Activated T-helper 2 cell treated with anti-CD3 and anti-CD28 coated beads, Interferon-gamma antibody, Interleukin-2, Interleukin-4, amounts not matched to agents 10 μg/mL and 5 μg/mL and 100 μg/mL, durations not matched to agents 14 hours and 24 hours and 36 hours (primary cell): ENCODE measurements around the gene FAM200C. TPM values are rescaled to one million over a fixed set of nuclear protein-coding genes. Genes with fewer than 3 reads are reported as not detected.

Experiments
- DNase-seq: peaks from one replicate; pipeline ENCODE4 v3.0.0; 2021; ENCODE audit warnings: low spot score
- H3K27ac Mint-ChIP-seq: one replicate; pipeline ENCODE4 v1.8.0; 2021; ENCODE audit warnings: mixed read lengths
- H3K27me3 Mint-ChIP-seq: one replicate; pipeline ENCODE4 v1.8.0; 2021; ENCODE audit warnings: low read depth, mixed read lengths
- H3K36me3 Mint-ChIP-seq: one replicate; pipeline ENCODE4 v1.8.0; 2021; ENCODE audit warnings: low read depth, mixed read lengths
- H3K4me1 Mint-ChIP-seq: one replicate; pipeline ENCODE4 v1.8.0; 2021; ENCODE audit warnings: low read depth, mixed read lengths
- H3K4me3 Mint-ChIP-seq: one replicate; pipeline ENCODE4 v1.8.0; 2021; ENCODE audit warnings: low read depth, mild to moderate bottlenecking, moderate library complexity, mixed read lengths
- H3K9me3 Mint-ChIP-seq: one replicate; pipeline ENCODE4 v1.8.0; 2021; ENCODE audit warnings: mixed read lengths
- intact Hi-C: fragments of 100-400 bp; cut with micrococcal nuclease; formaldehyde crosslinking; loops from one replicate; pipeline ENCODE4 v1.15.1; 2023
- total RNA-seq: library from RNA; stranded (reverse); gene quantifications from 2 replicates; pipeline ENCODE4 v1.2.3, GENCODE V29; 2022

The FAM200C gene
- total RNA-seq, 1 donor from 2014 or later: 1.3 TPM

GRCh38 chr5:160436017-160436416 lies 36.2 kb upstream of the FAM200C start:
- DNase-seq: no peak
- Mint-ChIP-seq H3K4me1 (peaks cover 40% of the 10 kb centered on the region), H3K4me3 (no peak overlapping the region), H3K36me3 (peaks cover 3% of the 10 kb centered on the region), H3K27ac (no peak overlapping the region), H3K27me3 (no peaks in the 10 kb centered on the region), H3K9me3 (no peaks in the 10 kb centered on the region)
- intact Hi-C loops: loop anchor here (5.0 to 10.0 kb wide), 3 partner anchors 221 to 1109 kb away; partner anchors contain the start of gene GABRB2

GRCh38 chr5:160435532-160435931 lies 35.7 kb upstream of the FAM200C start:
- Mint-ChIP-seq H3K4me3 (no peak overlapping the region), H3K9me3 (no peaks in the 10 kb centered on the region), H3K27ac (no peak overlapping the region), H3K27me3 (no peaks in the 10 kb centered on the region), H3K4me1 (peaks cover 35% of the 10 kb centered on the region), H3K36me3 (peaks cover 3% of the 10 kb centered on the region)
- intact Hi-C loops: loop anchor here (5.0 to 10.0 kb wide), 3 partner anchors 222 to 1109 kb away; partner anchors contain the start of gene GABRB2
- no peak for DNase-seq

GRCh38 chr5:160434022-160434531 lies 34.2 kb upstream of the FAM200C start:
- intact Hi-C loops: loop anchor here (10.0 kb wide), 2 partner anchors 411 to 1111 kb away; partner anchors contain the start of gene GABRB2
- peaks cover 26% of the 10 kb centered on the region for H3K4me1 Mint-ChIP-seq
- H3K9me3 Mint-ChIP-seq: no peaks in the 10 kb centered on the region
- peaks cover 15% of the 10 kb centered on the region for H3K36me3 Mint-ChIP-seq
- no peaks in the 10 kb centered on the region for H3K27me3 Mint-ChIP-seq
- no peak for DNase-seq
- no peak overlapping the region for H3K4me3 Mint-ChIP-seq
- no peak overlapping the region for H3K27ac Mint-ChIP-seq

- Mint-ChIP-seq H3K27ac (no peak overlapping the region), H3K27me3 (no peaks in the 10 kb centered on the region), H3K9me3 (no peaks in the 10 kb centered on the region), H3K4me1 (peaks cover 19% of the 10 kb centered on the region), H3K4me3 (no peak overlapping the region), H3K36me3 (peaks cover 28% of the 10 kb centered on the region)
- intact Hi-C loops: loop anchor here (10.0 kb wide), 2 partner anchors 412 to 1112 kb away; partner anchors contain the start of gene GABRB2
- no peak for DNase-seq
Measured at GRCh38 chr5:160432787-160433186, 32.9 kb upstream of the FAM200C start.

GRCh38 chr5:160432196-160432595 lies 32.3 kb upstream of the FAM200C start:
- H3K36me3 Mint-ChIP-seq: peaks cover 34% of the 10 kb centered on the region
- intact Hi-C loops: loop anchor here (10.0 kb wide), 2 partner anchors 413 to 1113 kb away; partner anchors contain the start of gene GABRB2
- no peaks in the 10 kb centered on the region for H3K27me3 Mint-ChIP-seq
- DNase-seq: no peak
- no peaks in the 10 kb centered on the region for H3K9me3 Mint-ChIP-seq
- H3K27ac Mint-ChIP-seq: no peak overlapping the region
- no peak overlapping the region for H3K4me3 Mint-ChIP-seq
- peaks cover 22% of the 10 kb centered on the region for H3K4me1 Mint-ChIP-seq

GRCh38 chr5:160427607-160428006 lies 27.8 kb upstream of the FAM200C start:
- Mint-ChIP-seq H3K27ac (no peak overlapping the region), H3K36me3 (peaks cover 67% of the 10 kb centered on the region)

GRCh38 chr5:160423099-160423498 lies 23.2 kb upstream of the FAM200C start:
- intact Hi-C loops: no loop called here
- H3K4me3 Mint-ChIP-seq: peak overlapping the region; percentile 96
- H3K36me3 Mint-ChIP-seq: peaks cover 52% of the 10 kb centered on the region
- no peaks in the 10 kb centered on the region for H3K9me3 Mint-ChIP-seq
- peak overlapping the region; percentile 34 for H3K27ac Mint-ChIP-seq
- no peak for DNase-seq
- peaks cover 63% of the 10 kb centered on the region for H3K4me1 Mint-ChIP-seq
- H3K27me3 Mint-ChIP-seq: no peaks in the 10 kb centered on the region

More at GRCh38 chr5:160427607-160428006, 27.8 kb upstream of the FAM200C start:
- no peaks in the 10 kb centered on the region for H3K27me3 Mint-ChIP-seq
- intact Hi-C loops: no loop called here
- no peak overlapping the region for H3K4me3 Mint-ChIP-seq
- peaks cover 34% of the 10 kb centered on the region for H3K4me1 Mint-ChIP-seq
- no peaks in the 10 kb centered on the region for H3K9me3 Mint-ChIP-seq
- no peak for DNase-seq

- Mint-ChIP-seq H3K36me3 (peaks cover 47% of the 10 kb centered on the region), H3K27me3 (no peaks in the 10 kb centered on the region), H3K9me3 (no peaks in the 10 kb centered on the region), H3K4me3 (peak within 1 kb of the TSS; percentile 96), H3K4me1 (peaks cover 66% of the 10 kb centered on the region), H3K27ac (peak within 1 kb of the TSS; percentile 97)
- intact Hi-C loops: no loop called here
- DNase-seq: peak; percentile 91
Measured at GRCh38 chr5:160421625-160422258, 21.9 kb upstream of the FAM200C start, which contains the start of gene PTTG1. Gene PTTG1, plus strand, starts transcription at chr5:160421855. Its CDS starts 458 bp downstream, at chr5:160422313.

GRCh38 chr5:160420331-160420610 lies 20.4 kb upstream of the FAM200C start:
- H3K4me3 Mint-ChIP-seq: peak overlapping the region; percentile 96
- H3K36me3 Mint-ChIP-seq: peaks cover 50% of the 10 kb centered on the region
- no peak for DNase-seq
- intact Hi-C loops: no loop called here
- peaks cover 70% of the 10 kb centered on the region for H3K4me1 Mint-ChIP-seq
- H3K27ac Mint-ChIP-seq: peak overlapping the region; percentile 93
- no peaks in the 10 kb centered on the region for H3K9me3 Mint-ChIP-seq
- no peaks in the 10 kb centered on the region for H3K27me3 Mint-ChIP-seq

- Mint-ChIP-seq H3K9me3 (no peaks in the 10 kb centered on the region), H3K4me3 (peak overlapping the region; percentile 96), H3K36me3 (peaks cover 50% of the 10 kb centered on the region), H3K4me1 (peaks cover 65% of the 10 kb centered on the region), H3K27ac (peak overlapping the region; percentile 93), H3K27me3 (no peaks in the 10 kb centered on the region)
- no peak for DNase-seq
- intact Hi-C loops: loop anchor here (1.0 kb wide), 4 partner anchors 20 to 300 kb away; partner anchors contain the start of gene PWWP2A
Measured at GRCh38 chr5:160419458-160420330, 19.8 kb upstream of the FAM200C start.

GRCh38 chr5:160418561-160419457 lies 19.0 kb upstream of the FAM200C start, which contains the start of gene SLU7:
Gene SLU7, minus strand, starts transcription at chr5:160419081. Its CDS starts 3,787 bp downstream, at chr5:160415294.
- intact Hi-C loops: loop anchor here (1.0 kb wide), 4 partner anchors 20 to 300 kb away; partner anchors contain the start of gene PWWP2A
- Mint-ChIP-seq H3K36me3 (peaks cover 43% of the 10 kb centered on the region), H3K27me3 (no peaks in the 10 kb centered on the region), H3K9me3 (no peaks in the 10 kb centered on the region), H3K4me3 (peak within 1 kb of the TSS; percentile 96), H3K27ac (peak within 1 kb of the TSS; percentile 93), H3K4me1 (peaks cover 56% of the 10 kb centered on the region)
- DNase-seq: peak; percentile 91

GRCh38 chr5:160398806-160399205 lies 1.0 kb downstream of the FAM200C start:
- H3K4me3 Mint-ChIP-seq: peak overlapping the region; percentile 90
- H3K36me3 Mint-ChIP-seq: peaks cover 14% of the 10 kb centered on the region
- intact Hi-C loops: loop anchor here (1.0 kb wide), 2 partner anchors 20 to 280 kb away; partner anchors contain the start of genes PWWP2A and SLU7
- H3K27me3 Mint-ChIP-seq: no peaks in the 10 kb centered on the region
- peaks cover 15% of the 10 kb centered on the region for H3K4me1 Mint-ChIP-seq
- DNase-seq: no peak
- no peaks in the 10 kb centered on the region for H3K9me3 Mint-ChIP-seq
- no peak overlapping the region for H3K27ac Mint-ChIP-seq
